ENCODE measurements around the gene IL1RAPL1. TPM values are rescaled to one million over a fixed set of nuclear protein-coding genes. Genes with fewer than 3 reads are reported as not detected.

The IL1RAPL1 gene
- polyA plus RNA-seq, 1 donor = 0.34 TPM

DNA sequence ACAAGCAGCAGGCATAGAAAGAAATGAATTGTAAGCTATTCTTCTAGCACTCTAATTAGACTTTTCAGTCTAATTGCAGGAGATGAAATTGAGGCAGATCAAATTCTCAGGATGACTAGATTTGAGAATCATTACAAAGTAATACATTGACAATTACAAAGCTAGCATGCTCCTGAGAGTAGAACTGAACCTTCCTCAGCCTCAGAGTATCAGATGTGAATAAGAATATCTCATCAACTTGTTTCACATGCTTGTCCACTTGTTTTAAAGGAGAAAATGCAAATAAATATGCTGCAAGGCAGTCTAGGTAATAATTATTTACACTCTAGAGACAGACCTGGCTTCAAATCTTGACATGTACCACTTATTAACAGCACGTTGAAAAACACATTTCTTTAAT lies 1137.1 kb downstream of the IL1RAPL1 start:
- Histone ChIP-seq H3K4me3 (ENCODE audit: low read length) (no peak overlapping the region), H3K9me3 (ENCODE audit: control insufficient read depth, low read depth, low read length) (no peaks in the 10 kb centered on the region), H3K27me3 (ENCODE audit: control insufficient read depth, insufficient read depth, low read length) (no peaks in the 10 kb centered on the region), H3K4me1 (ENCODE audit: control insufficient read depth, insufficient read depth, low read length) (no peaks in the 10 kb centered on the region), H3K36me3 (ENCODE audit: control insufficient read depth, insufficient read depth, low read length) (no peaks in the 10 kb centered on the region), H3K27ac (ENCODE audit: low read length) (no peak overlapping the region)
- no peak for DNase-seq
- WGBS (ENCODE audit: insufficient coverage, low lambda C conversion rate) = no CpG with 5 or more reads among the region's 1 CpG

- Histone ChIP-seq H3K4me3 (ENCODE audit: low read length) (no peak overlapping the region), H3K4me1 (ENCODE audit: control insufficient read depth, insufficient read depth, low read length) (no peaks in the 10 kb centered on the region), H3K9me3 (ENCODE audit: control insufficient read depth, low read depth, low read length) (no peaks in the 10 kb centered on the region), H3K36me3 (ENCODE audit: control insufficient read depth, insufficient read depth, low read length) (no peaks in the 10 kb centered on the region), H3K27me3 (ENCODE audit: control insufficient read depth, insufficient read depth, low read length) (no peaks in the 10 kb centered on the region), H3K27ac (ENCODE audit: low read length) (no peak overlapping the region)
- no peak for DNase-seq
- no CpG with 5 or more reads among the region's 2 CpGs for WGBS (ENCODE audit: insufficient coverage, low lambda C conversion rate)
These were observed 1139.6 kb downstream of the IL1RAPL1 start for GRCh38 chrX:29726811-29727210.

DNA sequence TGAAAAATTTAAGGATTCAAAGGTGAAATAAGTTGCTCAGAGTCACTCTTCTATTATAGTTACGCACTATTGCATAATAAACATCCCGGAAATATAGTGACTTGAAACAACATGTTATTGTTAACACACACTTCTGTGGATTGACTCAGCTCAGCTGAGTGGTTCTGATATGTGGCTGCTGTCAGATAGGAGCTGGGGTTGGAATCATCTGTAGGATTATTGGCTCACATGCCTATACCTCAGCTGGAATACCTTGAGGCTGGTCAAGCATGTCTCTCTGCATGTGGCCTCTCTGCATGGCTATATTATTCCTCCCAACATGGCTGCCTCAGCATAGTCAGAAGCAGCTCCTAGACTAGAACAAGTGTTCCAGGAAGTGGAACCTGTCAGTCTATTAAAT lies 1141.4 kb downstream of the IL1RAPL1 start:
- WGBS (ENCODE audit: insufficient coverage, low lambda C conversion rate) = no CpG with 5 or more reads among the region's 2 CpGs
- Histone ChIP-seq H3K27me3 (ENCODE audit: control insufficient read depth, insufficient read depth, low read length) (no peaks in the 10 kb centered on the region), H3K4me3 (ENCODE audit: low read length) (no peak overlapping the region), H3K27ac (ENCODE audit: low read length) (no peak overlapping the region), H3K4me1 (ENCODE audit: control insufficient read depth, insufficient read depth, low read length) (no peaks in the 10 kb centered on the region), H3K9me3 (ENCODE audit: control insufficient read depth, low read depth, low read length) (no peaks in the 10 kb centered on the region), H3K36me3 (ENCODE audit: control insufficient read depth, insufficient read depth, low read length) (no peaks in the 10 kb centered on the region)
- no peak for DNase-seq

GRCh38 chrX:29744966-29745365 lies 1157.7 kb downstream of the IL1RAPL1 start:
- no CpG with 5 or more reads among the region's 2 CpGs for WGBS (ENCODE audit: insufficient coverage, low lambda C conversion rate)
- no peak overlapping the region for H3K4me3 ChIP-seq (ENCODE audit: low read length)
- H3K27ac ChIP-seq (ENCODE audit: low read length) = no peak overlapping the region
- DNase-seq = no peak
- no peaks in the 10 kb centered on the region for H3K27me3 ChIP-seq (ENCODE audit: control insufficient read depth, insufficient read depth, low read length)
- H3K9me3 ChIP-seq (ENCODE audit: control insufficient read depth, low read depth, low read length) = no peaks in the 10 kb centered on the region
- H3K4me1 ChIP-seq (ENCODE audit: control insufficient read depth, insufficient read depth, low read length) = no peaks in the 10 kb centered on the region
- H3K36me3 ChIP-seq (ENCODE audit: control insufficient read depth, insufficient read depth, low read length) = no peaks in the 10 kb centered on the region

DNA sequence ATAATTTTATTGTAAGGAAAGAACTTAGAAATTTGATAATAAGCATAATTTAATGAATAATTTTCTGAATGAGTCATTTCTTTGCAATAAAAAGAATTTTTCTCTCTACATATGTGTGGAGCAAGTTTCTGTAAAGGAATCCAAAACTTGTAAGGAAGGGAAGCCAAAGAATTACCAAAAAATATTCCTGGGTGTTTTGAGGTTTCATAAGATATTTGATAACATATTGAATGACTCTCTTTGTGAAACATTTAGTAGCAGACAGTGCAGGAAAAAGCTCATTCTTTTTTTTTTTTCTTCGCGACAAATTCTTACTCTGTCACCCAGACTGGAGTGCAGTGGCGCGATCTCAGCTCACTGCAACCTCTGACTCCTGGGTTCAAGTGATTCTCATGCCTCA lies 1159.1 kb downstream of the IL1RAPL1 start:
- Histone ChIP-seq H3K36me3 (ENCODE audit: control insufficient read depth, insufficient read depth, low read length) (no peaks in the 10 kb centered on the region), H3K4me1 (ENCODE audit: control insufficient read depth, insufficient read depth, low read length) (no peaks in the 10 kb centered on the region), H3K27me3 (ENCODE audit: control insufficient read depth, insufficient read depth, low read length) (no peaks in the 10 kb centered on the region), H3K4me3 (ENCODE audit: low read length) (no peak overlapping the region), H3K27ac (ENCODE audit: low read length) (no peak overlapping the region), H3K9me3 (ENCODE audit: control insufficient read depth, low read depth, low read length) (no peaks in the 10 kb centered on the region)
- no CpG with 5 or more reads among the region's 4 CpGs for WGBS (ENCODE audit: insufficient coverage, low lambda C conversion rate)
- no peak for DNase-seq

DNA sequence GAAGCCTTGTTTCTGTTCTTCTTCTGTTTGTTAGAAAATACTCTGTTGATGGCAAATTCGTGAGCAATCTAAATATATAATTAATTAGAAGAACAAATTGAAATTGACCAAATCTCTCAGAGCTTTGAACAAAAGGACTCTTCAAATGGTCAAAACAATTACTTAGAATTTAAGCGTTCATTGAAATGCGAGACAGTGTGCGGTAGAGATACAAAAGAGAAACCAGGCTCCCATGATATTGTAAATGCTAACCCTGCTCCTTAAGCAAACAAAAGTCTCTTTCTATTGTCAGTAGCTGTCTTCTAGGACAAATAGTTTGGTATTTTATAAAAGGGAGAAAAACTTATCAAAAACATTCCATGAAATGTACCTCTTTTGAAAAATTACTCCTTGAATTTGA lies 1174.8 kb downstream of the IL1RAPL1 start:
- Histone ChIP-seq H3K4me3 (ENCODE audit: low read length) (no peak overlapping the region), H3K4me1 (ENCODE audit: control insufficient read depth, insufficient read depth, low read length) (no peaks in the 10 kb centered on the region), H3K27ac (ENCODE audit: low read length) (no peak overlapping the region), H3K9me3 (ENCODE audit: control insufficient read depth, low read depth, low read length) (no peaks in the 10 kb centered on the region), H3K27me3 (ENCODE audit: control insufficient read depth, insufficient read depth, low read length) (no peaks in the 10 kb centered on the region), H3K36me3 (ENCODE audit: control insufficient read depth, insufficient read depth, low read length) (no peaks in the 10 kb centered on the region)
- no peak for DNase-seq
- WGBS (ENCODE audit: insufficient coverage, low lambda C conversion rate) = no CpG with 5 or more reads among the region's 4 CpGs

DNA sequence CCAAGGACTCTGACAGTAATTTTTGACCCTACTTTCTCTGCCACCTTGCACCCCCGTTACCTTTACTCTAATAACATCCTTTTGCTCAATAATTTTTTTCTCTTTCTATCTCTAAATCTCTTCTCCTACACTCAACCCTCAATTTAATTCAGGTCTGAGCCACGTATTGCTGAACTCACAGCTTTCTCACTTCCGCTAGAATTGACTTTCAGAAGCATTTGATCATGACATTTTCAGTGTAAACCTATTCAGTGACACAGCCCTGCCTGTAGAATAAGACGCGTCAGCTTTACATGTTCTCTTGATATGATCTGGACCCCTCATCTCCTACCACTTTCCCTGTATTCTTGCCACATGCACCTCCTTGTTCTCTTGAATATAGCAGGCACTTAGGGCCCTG lies 1188.6 kb downstream of the IL1RAPL1 start:
- no peak overlapping the region for H3K27ac ChIP-seq (ENCODE audit: low read length)
- no peaks in the 10 kb centered on the region for H3K27me3 ChIP-seq (ENCODE audit: control insufficient read depth, insufficient read depth, low read length)
- no peaks in the 10 kb centered on the region for H3K36me3 ChIP-seq (ENCODE audit: control insufficient read depth, insufficient read depth, low read length)
- no peak for DNase-seq
- WGBS (ENCODE audit: insufficient coverage, low lambda C conversion rate) = 88% methylated on average over 1 of the region's 5 CpGs
- H3K4me1 ChIP-seq (ENCODE audit: control insufficient read depth, insufficient read depth, low read length) = no peaks in the 10 kb centered on the region
- H3K4me3 ChIP-seq (ENCODE audit: low read length) = no peak overlapping the region
- H3K9me3 ChIP-seq (ENCODE audit: control insufficient read depth, low read depth, low read length) = no peaks in the 10 kb centered on the region

DNA sequence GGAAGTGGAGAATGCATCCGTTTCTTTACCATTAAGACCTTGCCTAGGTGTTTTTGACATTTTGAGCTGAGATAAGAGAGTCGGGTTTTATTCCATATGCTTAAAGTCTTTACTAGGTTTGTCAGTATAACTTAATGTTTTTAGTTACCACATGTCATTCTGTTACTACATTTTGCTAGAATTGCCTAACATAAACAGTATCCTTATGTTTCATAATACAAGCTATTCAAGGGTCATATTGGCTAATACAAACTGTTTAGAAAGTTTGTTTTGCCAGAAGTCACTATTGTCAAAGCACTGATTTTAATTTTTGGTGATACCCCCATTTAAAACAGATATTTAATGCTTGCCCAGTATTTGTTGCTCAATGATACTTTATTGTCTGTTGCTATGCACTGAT lies 1200.4 kb downstream of the IL1RAPL1 start:
- no peaks in the 10 kb centered on the region for H3K36me3 ChIP-seq (ENCODE audit: control insufficient read depth, insufficient read depth, low read length)
- no peak for DNase-seq
- H3K9me3 ChIP-seq (ENCODE audit: control insufficient read depth, low read depth, low read length) = no peaks in the 10 kb centered on the region
- WGBS (ENCODE audit: insufficient coverage, low lambda C conversion rate) = no CpG with 5 or more reads among the region's 2 CpGs
- no peak overlapping the region for H3K4me3 ChIP-seq (ENCODE audit: low read length)
- H3K27ac ChIP-seq (ENCODE audit: low read length) = no peak overlapping the region
- no peaks in the 10 kb centered on the region for H3K4me1 ChIP-seq (ENCODE audit: control insufficient read depth, insufficient read depth, low read length)
- no peaks in the 10 kb centered on the region for H3K27me3 ChIP-seq (ENCODE audit: control insufficient read depth, insufficient read depth, low read length)

GRCh38 chrX:29788991-29789699 lies 1201.9 kb downstream of the IL1RAPL1 start:
- no peaks in the 10 kb centered on the region for H3K9me3 ChIP-seq (ENCODE audit: control insufficient read depth, low read depth, low read length)
- no peak for DNase-seq
- H3K27me3 ChIP-seq (ENCODE audit: control insufficient read depth, insufficient read depth, low read length) = no peaks in the 10 kb centered on the region
- H3K36me3 ChIP-seq (ENCODE audit: control insufficient read depth, insufficient read depth, low read length) = no peaks in the 10 kb centered on the region
- H3K27ac ChIP-seq (ENCODE audit: low read length) = no peak overlapping the region
- H3K4me3 ChIP-seq (ENCODE audit: low read length) = no peak overlapping the region
- H3K4me1 ChIP-seq (ENCODE audit: control insufficient read depth, insufficient read depth, low read length) = no peaks in the 10 kb centered on the region
- WGBS (ENCODE audit: insufficient coverage, low lambda C conversion rate) = no CpG with 5 or more reads among the region's 4 CpGs

- no peaks in the 10 kb centered on the region for H3K27me3 ChIP-seq (ENCODE audit: control insufficient read depth, insufficient read depth, low read length)
- no peaks in the 10 kb centered on the region for H3K4me1 ChIP-seq (ENCODE audit: control insufficient read depth, insufficient read depth, low read length)
- H3K27ac ChIP-seq (ENCODE audit: low read length) = no peak overlapping the region
- H3K4me3 ChIP-seq (ENCODE audit: low read length) = no peak overlapping the region
- no peaks in the 10 kb centered on the region for H3K36me3 ChIP-seq (ENCODE audit: control insufficient read depth, insufficient read depth, low read length)
- DNase-seq = no peak
- H3K9me3 ChIP-seq (ENCODE audit: control insufficient read depth, low read depth, low read length) = no peaks in the 10 kb centered on the region
- no CpG with 5 or more reads among the region's 5 CpGs for WGBS (ENCODE audit: insufficient coverage, low lambda C conversion rate)
These were observed 1205.1 kb downstream of the IL1RAPL1 start for GRCh38 chrX:29792335-29792734.

DNA sequence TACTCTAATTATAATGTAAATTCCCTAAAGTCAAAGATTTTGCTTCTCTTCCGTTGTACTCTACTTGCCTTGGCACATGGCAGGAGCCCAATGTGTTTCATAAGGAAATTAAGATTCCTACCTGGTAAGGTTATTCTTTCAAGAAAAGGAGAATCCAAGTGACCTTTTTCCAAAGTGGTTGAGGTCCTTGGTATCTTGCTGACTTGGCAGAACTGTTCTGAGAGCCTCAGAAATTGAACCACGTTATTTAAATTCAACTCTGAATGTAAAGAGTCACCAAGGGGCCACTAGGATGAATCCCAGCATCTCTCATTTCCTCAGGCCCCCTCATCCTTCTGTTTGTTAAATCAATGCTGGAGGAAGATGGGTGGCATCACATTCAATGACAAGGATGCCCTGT lies 1209.9 kb downstream of the IL1RAPL1 start:
- WGBS (ENCODE audit: insufficient coverage, low lambda C conversion rate) = no CpG with 5 or more reads among the region's 2 CpGs
- no peaks in the 10 kb centered on the region for H3K36me3 ChIP-seq (ENCODE audit: control insufficient read depth, insufficient read depth, low read length)
- no peak overlapping the region for H3K27ac ChIP-seq (ENCODE audit: low read length)
- H3K27me3 ChIP-seq (ENCODE audit: control insufficient read depth, insufficient read depth, low read length) = no peaks in the 10 kb centered on the region
- no peaks in the 10 kb centered on the region for H3K9me3 ChIP-seq (ENCODE audit: control insufficient read depth, low read depth, low read length)
- no peaks in the 10 kb centered on the region for H3K4me1 ChIP-seq (ENCODE audit: control insufficient read depth, insufficient read depth, low read length)
- H3K4me3 ChIP-seq (ENCODE audit: low read length) = no peak overlapping the region
- no peak for DNase-seq
